Esophagus (tissue), 2 donors: ENCODE data around the gene CAPN12. TPM values are rescaled to one million over a fixed set of nuclear protein-coding genes. Genes with fewer than 3 reads are reported as not detected.
"Not testable (repeated sequence)": the region's sequence is repeated elsewhere in the genome, so short reads cannot be mapped to it uniquely, and the experiment has no call there.

Experiments
- H3K27ac ChIP-seq, 2 donors: one replicate each; pipeline ENCODE4 v1.5.1; 2013; ENCODE audit warnings: low read depth in 2 of 2, mild to moderate bottlenecking in 2 of 2, inconsistent platforms in 1 of 2, low read length in 1 of 2, moderate library complexity in 1 of 2
- H3K27me3 ChIP-seq, 2 donors: one replicate each; pipeline ENCODE4 v1.6.1; 2013; ENCODE audit warnings: low read length in 2 of 2, control low read depth in 1 of 2, mild to moderate bottlenecking in 1 of 2; ENCODE audit not compliant: insufficient read depth in 2 of 2, control insufficient read depth in 1 of 2
- H3K36me3 ChIP-seq, 2 donors: one replicate each; pipeline ENCODE4 v1.6.1; 2013; ENCODE audit warnings: low read length in 1 of 2; ENCODE audit not compliant: control insufficient read depth in 2 of 2, insufficient read depth in 2 of 2
- H3K4me1 ChIP-seq, 2 donors: one replicate each; pipeline ENCODE4 v1.6.1; 2013; ENCODE audit warnings: low read length in 1 of 2; ENCODE audit not compliant: control insufficient read depth in 2 of 2, insufficient read depth in 2 of 2
- H3K4me3 ChIP-seq, 2 donors: one replicate each; pipeline ENCODE4 v1.5.1; 2013; ENCODE audit warnings: low read length in 2 of 2, mild to moderate bottlenecking in 2 of 2, low read depth in 1 of 2, moderate library complexity in 1 of 2
- H3K9me3 ChIP-seq, 2 donors: one replicate each; pipeline ENCODE4 v1.6.1; 2013; ENCODE audit warnings: mild to moderate bottlenecking in 2 of 2, low read depth in 1 of 2, low read length in 1 of 2, moderate library complexity in 1 of 2; ENCODE audit not compliant: control insufficient read depth in 2 of 2, insufficient read depth in 1 of 2
- WGBS, 2 donors: extraction: QIAGEN DNeasy Blood & Tissue Kit; methylation state at CpG; one replicate each; pipeline ENCODE4 v1.1.7; 2013; 5-methylcytosine and 5-hydroxymethylcytosine counted together
- polyA plus RNA-seq, 2 donors: library from polyadenylated mRNA; stranded (reverse); fragments of 200-250 nt; gene quantifications; one replicate each; pipeline ENCODE4 v1.2.3, GENCODE V29; 2013
- donor health status: healthy with polysubstance abuse.
- donor health status: Bipolar disorder and iron deficiency.

Gene CAPN12
- polyA plus RNA-seq, 2 donors = 4.1 to 12.3 TPM

- H3K27me3 ChIP-seq, H3K27ac ChIP-seq, H3K4me1 ChIP-seq, H3K9me3 ChIP-seq, H3K36me3 ChIP-seq, H3K4me3 ChIP-seq: not testable (repeated sequence)
- 69 to 86% methylated on average over 6 of the region's 6 CpGs for WGBS, 2 donors
Observed at GRCh38 chr19:38760805-38761517, 16.7 kb upstream of the CAPN12 start.

GRCh38 chr19:38759590-38760003 is 15.3 kb upstream of the CAPN12 start:
- Histone ChIP-seq H3K4me3 (no peak overlapping the region), H3K36me3 (no peaks in the 10 kb centered on the region), H3K9me3 (no peaks in the 10 kb centered on the region), H3K27me3 (no peaks in the 10 kb centered on the region), H3K27ac (no peak overlapping the region), H3K4me1 (no peaks in the 10 kb centered on the region)
- WGBS, 2 donors = 54 to 72% methylated on average over 10 of the region's 10 CpGs

GRCh38 chr19:38754196-38754595 is 9.9 kb upstream of the CAPN12 start:
- WGBS, 2 donors = 81 to 95% methylated on average over 2 of the region's 2 CpGs
- not testable (repeated sequence) for H3K36me3 ChIP-seq, H3K27ac ChIP-seq, H3K9me3 ChIP-seq, H3K4me3 ChIP-seq, H3K27me3 ChIP-seq, H3K4me1 ChIP-seq

GRCh38 chr19:38753783-38754182 is 9.5 kb upstream of the CAPN12 start:
- H3K27ac ChIP-seq, H3K27me3 ChIP-seq, H3K36me3 ChIP-seq, H3K4me1 ChIP-seq, H3K9me3 ChIP-seq, H3K4me3 ChIP-seq: not testable (repeated sequence)
- WGBS, 2 donors = 70 to 87% methylated on average over 3 of the region's 3 CpGs

- no peak overlapping the region for H3K27ac ChIP-seq
- no peaks in the 10 kb centered on the region for H3K4me1 ChIP-seq
- H3K4me3 ChIP-seq = no peak overlapping the region
- no peaks in the 10 kb centered on the region for H3K27me3 ChIP-seq
- WGBS, 2 donors = 78 to 86% methylated on average over 7 of the region's 7 CpGs
- no peaks in the 10 kb centered on the region for H3K9me3 ChIP-seq
- H3K36me3 ChIP-seq = no peaks in the 10 kb centered on the region
Observed at GRCh38 chr19:38745316-38745715, 1.0 kb upstream of the CAPN12 start.

GRCh38 chr19:38744874-38745273 is 600 bp upstream of the CAPN12 start:
- Histone ChIP-seq H3K4me3 (no peak overlapping the region), H3K27ac (no peak overlapping the region), H3K36me3 (no peaks in the 10 kb centered on the region), H3K9me3 (no peaks in the 10 kb centered on the region), H3K4me1 (peaks cover 0 to 3% of the 10 kb centered on the region in 2 donors), H3K27me3 (no peaks in the 10 kb centered on the region)
- WGBS, 2 donors = 72 to 85% methylated on average over 6 of the region's 6 CpGs

GRCh38 chr19:38743394-38744297 is 628 bp downstream of the CAPN12 start:
- Histone ChIP-seq H3K9me3 (no peaks in the 10 kb centered on the region), H3K27me3 (no peaks in the 10 kb centered on the region), H3K36me3 (no peaks in the 10 kb centered on the region), H3K27ac (no peak overlapping the region), H3K4me1 (peaks cover 0 to 3% of the 10 kb centered on the region in 2 donors), H3K4me3 (no peak overlapping the region)
- WGBS, 2 donors = 64 to 73% methylated on average over 17 to 20 of the region's 20 CpGs

- Histone ChIP-seq H3K9me3 (no peaks in the 10 kb centered on the region), H3K4me3 (no peak overlapping the region), H3K36me3 (no peaks in the 10 kb centered on the region), H3K27ac (no peak overlapping the region), H3K4me1 (peaks cover 0 to 3% of the 10 kb centered on the region in 2 donors), H3K27me3 (no peaks in the 10 kb centered on the region)
- WGBS, 2 donors = 83 to 90% methylated on average over 6 of the region's 6 CpGs
Observed at GRCh38 chr19:38742906-38743305, 1.4 kb downstream of the CAPN12 start.

- Histone ChIP-seq H3K27me3 (no peaks in the 10 kb centered on the region), H3K4me1 (peaks cover 0 to 5% of the 10 kb centered on the region in 2 donors), H3K27ac (no peak overlapping the region), H3K9me3 (no peaks in the 10 kb centered on the region), H3K36me3 (no peaks in the 10 kb centered on the region), H3K4me3 (no peak overlapping the region)
- WGBS, 2 donors = 94 to 97% methylated on average over 9 of the region's 9 CpGs
Observed at GRCh38 chr19:38742296-38742695, 2.0 kb downstream of the CAPN12 start.
